NCI-H510A treated with DMSO at 0.1 percent for 48 hours (cell line): ENCODE data around the gene SLC7A10.
"Not testable (repeated sequence)": the region's sequence is repeated elsewhere in the genome, so short reads cannot be mapped to it uniquely, and the experiment has no call there.

Source experiments
- DNase-seq: peaks from one replicate; lab custom pipeline; 2025; lab: John Stamatoyannopoulos, UW

SLC7A10 gene

GRCh38 chr19:33215438-33216197, 10.0 kb downstream of the SLC7A10 start:
- DNase-seq: no peak

- DNase-seq: peak; percentile 35
Measured at GRCh38 chr19:33214596-33214995, 11.1 kb downstream of the SLC7A10 start.

- DNase-seq: no peak
Measured at GRCh38 chr19:33212436-33213172, 13.0 kb downstream of the SLC7A10 start.

- no peak for DNase-seq
Measured at GRCh38 chr19:33211794-33212435, 13.7 kb downstream of the SLC7A10 start.

- DNase-seq: no peak
Measured at GRCh38 chr19:33210266-33210940, 15.2 kb downstream of the SLC7A10 start.

GRCh38 chr19:33209850-33210230, 15.8 kb downstream of the SLC7A10 start:
- DNase-seq: not testable (repeated sequence)

- no peak for DNase-seq
Measured at GRCh38 chr19:33208904-33209849, 16.5 kb downstream of the SLC7A10 start.

- DNase-seq: no peak
Measured at GRCh38 chr19:33208371-33208895, 17.2 kb downstream of the SLC7A10 start.

- no peak for DNase-seq
Measured at GRCh38 chr19:33207903-33208302, 17.7 kb downstream of the SLC7A10 start.

- no peak for DNase-seq
Measured at GRCh38 chr19:33207040-33207620, 18.5 kb downstream of the SLC7A10 start.

GRCh38 chr19:33206261-33207039, 19.2 kb downstream of the SLC7A10 start:
- DNase-seq: no peak

- no peak for DNase-seq
Measured at GRCh38 chr19:33205531-33206260, 20.0 kb downstream of the SLC7A10 start.

- DNase-seq: no peak
Measured at GRCh38 chr19:33205110-33205509, 20.5 kb downstream of the SLC7A10 start.

- no peak for DNase-seq
Measured at GRCh38 chr19:33204136-33204973, 21.3 kb downstream of the SLC7A10 start.

GRCh38 chr19:33203529-33203928, 22.1 kb downstream of the SLC7A10 start:
- no peak for DNase-seq

- DNase-seq: no peak
Measured at GRCh38 chr19:33202546-33203507, 22.8 kb downstream of the SLC7A10 start.
